NCI-H2107 treated with DMSO at 0.1 percent for 48 hours (cell line): ENCODE measurements around the gene ARL17A.
"Not testable (repeated sequence)": the region's sequence is repeated elsewhere in the genome, so short reads cannot be mapped to it uniquely, and the experiment has no call there.

Experiments
- DNase-seq: peaks from one replicate; lab custom pipeline; 2025; ENCODE audit not compliant: unreplicated experiment; lab: John Stamatoyannopoulos, UW

The ARL17A gene

DNA sequence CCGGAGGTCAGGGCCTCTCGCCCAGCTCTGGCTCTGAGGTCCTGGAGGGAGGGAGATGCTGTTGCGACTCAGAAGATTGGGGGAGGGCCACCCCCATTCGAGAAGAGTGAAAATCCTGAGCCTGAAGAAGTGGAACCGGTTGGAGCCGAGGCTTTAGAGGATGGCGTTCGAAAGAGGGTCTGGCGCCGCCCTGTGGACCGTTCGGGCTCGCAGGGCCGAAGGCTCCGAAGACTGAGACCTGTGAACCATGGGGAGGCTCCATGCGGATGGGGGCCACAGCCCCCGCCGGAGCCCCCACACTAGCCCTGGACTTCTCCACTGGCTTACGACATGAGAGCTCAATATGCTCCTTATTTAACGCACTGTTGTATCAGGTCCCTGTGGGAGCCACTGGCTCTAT is 20.3 kb downstream of the ARL17A start:
- DNase-seq: not testable (repeated sequence)

DNA sequence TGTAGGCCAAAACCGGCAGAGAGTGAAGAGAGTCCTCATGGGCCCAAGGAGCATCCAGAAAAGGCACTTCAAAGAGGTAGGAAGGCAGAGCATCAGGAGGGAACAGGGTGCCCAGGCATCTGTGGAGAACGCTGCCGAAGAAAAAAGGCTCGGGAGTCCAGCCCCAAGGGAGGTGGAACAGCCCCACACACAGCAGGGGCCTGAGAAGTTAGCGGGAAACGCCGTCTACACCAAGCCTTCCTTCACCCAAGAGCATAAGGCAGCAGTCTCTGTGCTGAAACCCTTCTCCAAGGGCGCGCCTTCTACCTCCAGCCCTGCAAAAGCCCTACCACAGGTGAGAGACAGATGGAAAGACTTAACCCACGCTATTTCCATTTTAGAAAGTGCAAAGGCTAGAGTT is 30.9 kb downstream of the ARL17A start:
- DNase-seq: not testable (repeated sequence)

DNA sequence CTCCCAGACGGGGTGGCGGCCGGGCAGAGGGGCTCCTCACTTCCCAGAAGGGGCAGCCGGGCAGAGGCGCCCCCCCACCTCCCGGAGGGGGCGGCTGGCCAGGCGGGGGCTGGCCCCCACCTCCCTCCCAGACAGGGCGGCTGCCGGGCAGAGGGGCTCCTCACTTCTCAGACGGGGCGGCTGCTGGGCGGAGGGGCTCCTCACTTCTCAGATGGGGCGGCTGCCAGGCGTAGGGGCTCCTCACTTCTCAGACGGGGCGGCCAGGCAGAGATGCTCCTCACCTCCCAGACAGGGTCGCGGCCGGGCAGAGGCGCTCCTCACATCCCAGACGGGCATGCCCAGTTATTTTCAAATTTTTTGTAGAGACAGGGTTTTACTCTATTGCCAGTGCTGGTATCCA is 44.8 kb downstream of the ARL17A start:
- not testable (repeated sequence) for DNase-seq

DNA sequence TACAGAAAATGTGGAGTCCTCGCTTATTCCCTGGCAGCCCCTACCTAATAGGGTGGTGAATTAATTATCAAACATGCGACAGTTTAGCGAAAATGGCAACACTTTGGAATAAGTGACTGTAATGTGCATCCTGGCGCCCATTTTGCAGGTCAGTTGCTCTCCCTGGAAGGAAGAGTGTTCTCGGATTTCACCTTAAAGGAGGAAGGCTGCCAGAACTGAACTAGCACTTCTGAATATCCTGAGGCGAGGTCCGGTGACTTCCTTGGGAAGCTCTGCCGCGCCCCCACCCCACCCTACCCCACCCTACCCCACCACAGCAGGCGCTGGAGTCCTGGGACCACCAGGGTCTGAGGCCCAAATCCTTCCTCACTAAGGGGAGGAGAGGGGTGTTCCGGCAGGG is 67.3 kb downstream of the ARL17A start, which contains the start of gene LRRC37A2:
Gene LRRC37A2, plus strand, starts transcription at position 301 of the 400 bp plus-strand sequence. CDS start 245 bp downstream, outside the sequence.
- not testable (repeated sequence) for DNase-seq

DNA sequence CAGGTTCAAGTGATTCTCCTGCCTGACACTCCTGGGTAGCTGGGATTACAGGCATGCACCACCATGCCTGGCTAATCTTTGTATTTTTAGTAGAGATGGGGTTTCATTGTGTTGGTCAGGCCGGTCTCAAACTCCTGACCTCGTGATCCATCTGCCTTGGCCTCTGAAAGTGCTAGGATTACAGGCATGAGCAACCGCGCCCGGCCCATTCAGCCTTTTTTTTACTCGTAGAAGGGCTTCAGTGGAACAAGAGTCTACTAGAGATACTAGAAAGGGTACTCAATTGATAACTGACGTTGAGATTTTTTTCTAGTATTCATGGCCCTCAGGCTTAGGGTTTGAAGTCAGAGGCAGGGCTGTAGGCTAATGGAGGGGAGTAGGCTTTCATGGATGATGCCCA is 73.6 kb downstream of the ARL17A start:
- not testable (repeated sequence) for DNase-seq

DNA sequence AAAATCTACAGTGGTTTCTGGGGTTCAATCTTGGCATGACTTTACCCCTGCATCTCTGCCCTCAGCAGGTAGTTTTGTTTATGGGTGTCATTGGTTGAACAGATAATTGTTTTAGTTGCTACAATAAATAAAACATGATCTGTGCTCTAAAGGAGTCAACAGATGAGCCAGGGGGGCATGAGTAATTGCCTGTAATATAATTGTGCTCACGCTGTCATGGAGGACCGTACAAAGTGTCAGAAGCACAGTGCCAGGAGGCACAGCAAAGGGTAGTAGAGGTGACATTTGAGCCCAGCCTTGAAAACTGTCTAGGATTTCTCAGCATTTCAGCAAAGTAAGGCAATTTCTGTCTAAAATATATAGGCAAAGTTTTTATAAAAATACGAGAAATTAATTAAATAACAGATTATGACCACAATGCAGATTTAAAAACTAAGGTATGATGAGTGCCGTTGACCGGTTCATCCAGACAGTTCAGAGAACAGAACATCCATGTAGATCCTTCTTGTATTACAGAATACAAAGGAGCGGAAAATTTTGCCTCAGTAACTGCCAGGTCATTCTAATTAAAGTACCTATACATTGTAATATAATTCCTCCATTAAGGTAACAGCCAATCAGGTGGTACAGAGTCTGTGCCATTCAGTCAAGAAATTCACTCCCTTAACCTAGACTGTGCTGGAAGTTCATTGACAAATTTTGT is 79.9 kb downstream of the ARL17A start:
- DNase-seq: not testable (repeated sequence)

DNA sequence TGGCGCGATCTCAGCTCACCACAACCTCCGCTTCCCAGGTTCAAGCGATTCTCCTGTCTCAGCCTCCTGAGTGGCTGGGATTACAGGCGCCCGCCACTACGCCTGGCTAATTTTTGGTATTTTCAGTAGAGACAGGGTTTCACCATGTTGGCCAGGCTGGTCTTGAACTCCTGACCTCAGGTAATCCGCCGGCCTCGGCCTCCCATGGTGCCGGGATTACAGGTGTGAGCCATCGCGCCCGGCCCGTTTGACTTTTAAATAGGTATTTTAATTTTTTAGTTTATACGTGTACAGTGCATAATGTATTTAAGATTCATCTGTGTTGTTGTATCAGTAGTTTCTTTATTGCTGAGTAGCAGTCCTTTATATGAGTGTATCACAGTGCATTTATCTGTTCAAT is 87.5 kb downstream of the ARL17A start:
- DNase-seq: not testable (repeated sequence)

DNA sequence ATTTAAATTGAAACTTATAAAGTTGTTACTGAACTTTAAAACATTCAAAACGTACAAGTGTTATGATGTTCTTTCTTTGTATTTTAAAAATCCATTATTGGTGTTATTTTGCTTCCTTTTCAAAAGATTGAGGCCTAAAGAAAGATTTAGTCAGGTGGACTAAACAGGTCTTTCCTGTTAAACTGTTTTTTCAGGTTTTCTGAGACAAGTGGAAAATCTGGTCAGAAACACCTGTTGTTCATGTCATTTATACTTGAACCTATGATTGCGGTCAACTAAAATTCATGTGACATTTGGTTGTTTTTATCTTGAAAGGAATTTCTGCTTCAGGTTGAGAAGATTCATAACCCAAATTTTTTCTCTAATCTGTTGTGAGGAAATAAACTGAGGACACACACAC is 98.2 kb downstream of the ARL17A start:
- DNase-seq: not testable (repeated sequence)

DNA sequence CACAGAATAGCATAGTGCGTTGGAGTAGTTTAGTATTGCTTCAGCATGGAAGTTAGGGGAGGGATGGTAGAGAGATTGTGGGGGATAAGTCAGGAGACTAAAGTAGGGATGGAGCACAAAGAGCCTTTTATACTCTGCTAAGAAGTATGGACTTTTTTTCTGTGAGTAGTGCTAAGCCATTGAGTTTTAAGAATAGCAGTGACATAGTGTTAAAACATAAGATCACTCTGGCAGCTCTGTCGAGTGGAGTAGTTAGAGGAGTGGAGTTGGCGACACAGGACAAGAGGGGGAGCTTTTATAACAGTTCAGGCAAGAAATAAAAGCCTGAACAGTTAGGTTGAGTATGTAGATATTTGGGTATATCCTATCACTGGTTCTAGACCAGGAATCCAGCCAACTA is 100.7 kb downstream of the ARL17A start:
- DNase-seq: not testable (repeated sequence)

DNA sequence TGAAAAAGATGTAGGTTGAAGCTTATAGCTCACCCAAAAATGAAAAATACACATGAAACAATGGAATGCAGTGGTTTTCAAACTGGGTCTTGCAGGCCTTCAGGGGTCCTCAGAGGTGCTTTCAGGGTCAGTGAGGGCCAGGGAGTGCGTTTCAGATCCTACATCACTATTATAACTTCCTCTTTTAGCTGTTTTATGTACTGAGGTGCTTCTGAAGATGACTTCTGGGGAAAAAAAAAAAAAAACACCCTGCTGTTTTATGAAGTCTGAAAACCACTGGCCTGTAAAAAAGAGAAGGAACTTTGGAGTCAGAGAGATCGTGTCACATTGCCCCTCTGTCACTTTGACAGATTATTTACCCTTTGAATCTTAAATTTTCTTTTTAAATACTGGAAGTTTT is 103.9 kb downstream of the ARL17A start:
- not testable (repeated sequence) for DNase-seq

DNA sequence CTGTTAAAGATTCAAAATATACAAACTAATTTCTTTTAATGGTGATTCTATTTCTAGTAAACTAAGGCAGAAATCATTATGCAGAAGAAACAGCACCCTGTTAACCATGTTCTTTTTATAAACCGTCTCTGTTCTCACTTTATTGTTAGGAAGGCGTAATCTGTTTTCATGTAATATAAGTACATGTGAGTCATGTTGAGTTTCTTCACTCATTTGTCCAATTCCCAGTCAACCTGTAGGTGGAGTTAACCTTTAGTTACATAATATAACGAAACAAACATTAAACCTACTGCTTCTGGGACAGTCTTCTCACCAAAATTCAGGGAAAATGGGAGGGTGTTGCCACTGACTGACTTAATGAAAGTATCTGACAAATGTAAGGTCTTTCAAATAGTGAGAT is 105.0 kb downstream of the ARL17A start:
- DNase-seq: not testable (repeated sequence)

DNA sequence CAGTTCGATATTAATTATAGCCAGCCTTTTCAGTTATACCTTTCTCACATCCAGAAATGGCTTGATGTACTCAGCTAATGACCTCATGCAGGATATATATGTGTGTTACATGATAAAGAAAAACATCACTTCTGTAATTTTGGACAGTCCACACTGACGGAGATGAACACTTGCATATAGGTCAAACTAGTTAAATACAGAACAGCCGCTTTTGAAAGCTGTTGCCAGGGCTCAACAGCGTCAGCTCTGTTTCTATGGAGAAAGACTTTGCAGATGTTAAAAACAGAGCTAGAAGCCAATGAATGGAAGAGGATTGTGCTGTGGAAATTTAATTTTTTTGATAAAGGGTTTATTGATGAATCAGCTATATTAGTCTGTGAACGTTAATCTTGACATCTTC is 111.9 kb downstream of the ARL17A start:
- not testable (repeated sequence) for DNase-seq
